ENCODE results near the gene CEP72.

The CEP72 gene

GRCh38 chr5:581266-581665, 30.9 kb upstream of the CEP72 start:
- DNase-seq: peak; percentile 28

- DNase-seq: no peak
Measured at GRCh38 chr5:581941-582340, 30.2 kb upstream of the CEP72 start.

GRCh38 chr5:582445-582844, 29.7 kb upstream of the CEP72 start:
- DNase-seq: peak; percentile 39

GRCh38 chr5:582936-583635, 29.1 kb upstream of the CEP72 start:
- DNase-seq: no peak

GRCh38 chr5:583645-584044, 28.5 kb upstream of the CEP72 start:
- no peak for DNase-seq

GRCh38 chr5:584216-584615, 27.9 kb upstream of the CEP72 start:
- DNase-seq: no peak

- no peak for DNase-seq
Measured at GRCh38 chr5:584846-585245, 27.3 kb upstream of the CEP72 start.

GRCh38 chr5:585556-585955, 26.6 kb upstream of the CEP72 start:
- no peak for DNase-seq

GRCh38 chr5:585962-586628, 26.0 kb upstream of the CEP72 start:
- no peak for DNase-seq

- DNase-seq: no peak
Measured at GRCh38 chr5:586751-587285, 25.3 kb upstream of the CEP72 start.

GRCh38 chr5:587403-587802, 24.7 kb upstream of the CEP72 start:
- DNase-seq: no peak

- DNase-seq: no peak
Measured at GRCh38 chr5:588406-588995, 23.6 kb upstream of the CEP72 start.

GRCh38 chr5:589173-589572, 23.0 kb upstream of the CEP72 start:
- no peak for DNase-seq

- no peak for DNase-seq
Measured at GRCh38 chr5:589588-589987, 22.6 kb upstream of the CEP72 start.

GRCh38 chr5:590346-590745, 21.8 kb upstream of the CEP72 start:
- DNase-seq: no peak

- DNase-seq: peak; percentile 95
Measured at GRCh38 chr5:591746-592145, 20.4 kb upstream of the CEP72 start.

- DNase-seq: no peak
Measured at GRCh38 chr5:592158-592557, 20.0 kb upstream of the CEP72 start.

GRCh38 chr5:593511-593910, 18.6 kb upstream of the CEP72 start:
- DNase-seq: no peak

GRCh38 chr5:594226-594860, 17.8 kb upstream of the CEP72 start:
- peak; percentile 67 for DNase-seq

- DNase-seq: no peak
Measured at GRCh38 chr5:595285-595875, 16.8 kb upstream of the CEP72 start.

- no peak for DNase-seq
Measured at GRCh38 chr5:597871-598563, 14.1 kb upstream of the CEP72 start.

GRCh38 chr5:598564-598890, 13.6 kb upstream of the CEP72 start:
- DNase-seq: peak; percentile 48
